K562 (cell line): ENCODE data around the gene UTP11. TPM values are rescaled to one million over a fixed set of nuclear protein-coding genes. Genes with fewer than 3 reads are reported as not detected.
A peak's percentile ranks its signal among the peaks of the same experiment; 100 is the strongest.

Source experiments
- BHLHE40 ChIP-seq: IDR thresholded peaks from 2 replicates; pipeline ENCODE4 v1.6.1; 2011; ENCODE audit warnings: low read length, improper control_type of control experiment
- CTBP1 ChIP-seq: fragments of 450-650 bp; IDR thresholded peaks from 2 replicates; pipeline ENCODE4 v1.6.1; 2016; ENCODE audit warnings: borderline replicate concordance
- EGR1 ChIP-seq: fragments of 450-650 bp; conservative IDR thresholded peaks from 2 replicates; pipeline ENCODE4 v1.6.1; 2017; ENCODE audit warnings: mild to moderate bottlenecking
- JUN ChIP-seq, 2 experiments: sonication (generic) in 1 of 2; formaldehyde crosslinking in 1 of 2; IDR thresholded peaks; 2 replicates each; pipeline versions ENCODE4 v1.6.1 to v1.8.0; 2012 to 2022; ENCODE audit warnings: borderline replicate concordance in 2 of 2, mild to moderate bottlenecking in 2 of 2, improper control_type of control experiment in 1 of 2, low read depth in 1 of 2, low read length in 1 of 2, missing genetic modification reagents in 1 of 2
- KDM5B ChIP-seq: fragments of 200-600 bp; sonication (generic); IDR thresholded peaks from 2 replicates; pipeline ENCODE4 v1.6.1; 2012; ENCODE audit warnings: low read depth, mild to moderate bottlenecking, moderate library complexity, low read length, control low read depth, inconsistent platforms; ENCODE audit not compliant: insufficient replicate concordance
- MAFG ChIP-seq: fragments of 450-650 bp; conservative IDR thresholded peaks from 2 replicates; pipeline ENCODE4 v1.6.1; 2016; ENCODE audit warnings: missing genetic modification characterization, missing compliant biosample characterization
- RBM17 ChIP-seq: fragments of 200-400 bp; formaldehyde crosslinking; IDR thresholded peaks from 2 replicates; pipeline ENCODE4 v1.6.1; 2017; ENCODE audit warnings: low read depth, mild to moderate bottlenecking, low read length, borderline replicate concordance
- SRF ChIP-seq, 2 experiments: fragments of 250-450, 450-650 bp in 1 of 2; sonication (Bioruptor Pico) in 1 of 2; sonication (generic) in 1 of 2; formaldehyde crosslinking; IDR thresholded peaks; 2 replicates each; pipeline versions ENCODE4 v1.5.0 to v1.5.1; 2020 to 2022; ENCODE audit warnings: mild to moderate bottlenecking in 1 of 2, missing genetic modification reagents in 1 of 2
- SRSF7 ChIP-seq: fragments of 200-400 bp; formaldehyde crosslinking; optimal IDR thresholded peaks from 2 replicates; pipeline ENCODE3; 2017; ENCODE audit warnings: mild to moderate bottlenecking, low read depth, low read length
- YY1 ChIP-seq, 3 experiments: IDR thresholded peaks; 2 replicates each; pipeline ENCODE4 v1.6.1; 2011; ENCODE audit warnings: low read length in 2 of 3, mild to moderate bottlenecking in 2 of 3, moderate library complexity in 2 of 3, borderline replicate concordance in 1 of 3, control low read depth in 1 of 3, low read depth in 1 of 3; ENCODE audit not compliant: insufficient read depth in 3 of 3, insufficient replicate concordance in 2 of 3, control insufficient read depth in 1 of 3, insufficient read length in 1 of 3; ENCODE audit errors: extremely low read depth in 1 of 3
- ZBTB11 ChIP-seq, 3 experiments: fragments of 200-800 bp in 1 of 3; fragments of 250-450 bp in 1 of 3; fragments of 450-650 bp in 1 of 3; sonication (Bioruptor Pico) in 1 of 3; sonication (Bioruptor generic) in 1 of 3; formaldehyde crosslinking in 1 of 3; IDR thresholded peaks; 2 replicates each; pipeline versions ENCODE4 v1.6.1 to v1.8.0; 2016 to 2022; ENCODE audit warnings: mild to moderate bottlenecking in 2 of 3, missing genetic modification characterization in 2 of 3, missing compliant biosample characterization in 1 of 3, moderate library complexity in 1 of 3
- ZNF263 ChIP-seq: sonication (generic); formaldehyde crosslinking; IDR thresholded peaks from 2 replicates; pipeline ENCODE4 v1.8.0; 2022; ENCODE audit warnings: mild to moderate bottlenecking, missing genetic modification reagents, borderline replicate concordance
- polyA plus RNA-seq, 8 experiments: library from polyadenylated mRNA; depleted of rRNA in 4 of 8; stranded (reverse) in 5 of 8; unstranded in 3 of 8; fragments of >200 nt; fragmentation: Nextera tagmentation in 2 of 8; fragmentation: Illumina TruSeq in 1 of 8; extraction: Ambion mirVana in 2 of 8; extraction: Trizol in 1 of 8; gene quantifications; 2 replicates each; pipeline versions ENCODE4 v1.2.1 to v1.2.3, GENCODE V29; 2011 to 2014; ENCODE audit warnings: inconsistent platforms in 1 of 8, missing spikeins in 1 of 8
- total RNA-seq, 7 experiments: library from RNA; depleted of rRNA in 6 of 7; stranded (reverse); fragments of >200 nt in 6 of 7; fragmentation: Illumina TruSeq in 2 of 7; extraction: Trizol in 2 of 7; gene quantifications; 2 replicates each; pipeline versions ENCODE4 v1.2.1 to v1.2.3, GENCODE V29; 2011 to 2021; ENCODE audit warnings: low replicate concordance in 1 of 7
- TF ChIP-seq, protein P1 (sequence below): sonication (generic); formaldehyde crosslinking; IDR thresholded peaks from 2 replicates; pipeline ENCODE4 v1.8.0; 2022; ENCODE audit warnings: missing genetic modification reagents, mild to moderate bottlenecking, moderate library complexity, borderline replicate concordance
- TF ChIP-seq, protein P2 (sequence below), 3 experiments: IDR thresholded peaks in 2 of 3; conservative IDR thresholded peaks in 1 of 3; 2 replicates each; pipeline ENCODE4 v1.5.1; 2011 to 2012; ENCODE audit warnings: low read length in 3 of 3, mild to moderate bottlenecking in 3 of 3, control low read depth in 2 of 3, improper control_type of control experiment in 1 of 3, inconsistent platforms in 1 of 3, low read depth in 1 of 3, mixed read lengths in 1 of 3, moderate library complexity in 1 of 3; ENCODE audit not compliant: insufficient read depth in 2 of 3
- TF ChIP-seq, protein P3 (sequence below), 2 experiments: fragments of 450-650 bp in 1 of 2; sonication (generic) in 1 of 2; formaldehyde crosslinking in 1 of 2; IDR thresholded peaks in 1 of 2; conservative IDR thresholded peaks in 1 of 2; 2 replicates each; pipeline versions ENCODE4 v1.6.1 to v1.8.1; 2016 to 2023; ENCODE audit warnings: mild to moderate bottlenecking in 2 of 2, moderate library complexity in 2 of 2, inconsistent platforms in 1 of 2, missing genetic modification reagents in 1 of 2

UTP11 gene
- total and polyA plus RNA-seq, 9 of the 15 experiments (the other 6 are each of a cell fraction or from before 2014, with no cell fraction given) = 91.1 to 378 (median 221) TPM

DNA sequence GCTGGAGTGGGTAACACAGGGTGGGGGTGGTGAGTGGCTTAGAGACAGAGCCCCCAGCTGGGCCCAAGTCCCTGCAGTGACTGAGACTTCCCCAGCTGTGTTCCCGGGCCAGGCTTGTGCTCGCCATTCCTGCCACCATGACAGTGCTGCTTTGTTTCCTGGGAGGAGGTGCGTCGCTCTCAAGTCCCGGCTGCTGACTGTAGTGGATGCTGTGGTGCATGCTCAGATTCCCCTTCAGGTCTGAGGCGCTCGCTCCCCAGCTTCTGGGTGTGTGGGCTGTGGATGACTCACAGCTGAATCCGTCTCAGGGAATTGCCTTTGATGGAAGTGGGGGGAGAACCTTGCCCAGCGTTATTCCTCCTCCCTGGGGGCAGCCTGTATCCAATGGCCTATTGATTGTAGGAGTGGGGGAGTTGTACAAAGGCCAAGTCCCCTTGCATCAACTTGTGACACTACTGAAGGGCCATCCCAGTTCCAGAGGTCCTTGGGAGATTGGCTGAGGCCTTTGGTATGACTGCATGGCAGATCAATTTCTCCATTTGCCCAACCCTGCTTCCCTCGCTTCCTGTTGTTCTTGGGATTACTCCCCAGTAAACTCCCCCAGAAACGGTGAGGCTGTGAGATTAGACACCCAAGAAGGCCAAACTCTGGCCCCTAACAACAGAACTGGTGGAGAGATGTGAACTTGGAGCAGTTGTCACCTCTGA lies 51.8 kb downstream of the UTP11 start (continued):
- TF ChIP-seq ZBTB11 (CRISPR knock-in tag; IDR thresholded peaks at IDR 0.05) (peak in 1 of 3 experiments; percentile 66; a peak in 1 of 6 replicates), EGR1 (peak; percentile 70), RBM17 (no peak), ZNF263 (CRISPR knock-in tag) (0 out of 2 replicates have a peak, but pooled peaks have one; percentile 26), MAFG (tag) (peak; percentile 39), SRF (CRISPR knock-in tag; IDR thresholded peaks at IDR 0.05) (peak in 1 of 2 experiments; percentile 46; a peak in 1 of 4 replicates), YY1 (IDR thresholded peaks at IDR 0.05; ENCODE audit: borderline replicate concordance in 1 of 3, control insufficient read depth in 1 of 3, extremely low read depth in 1 of 3, insufficient read depth in 3 of 3, insufficient read length in 1 of 3, insufficient replicate concordance in 2 of 3, low read depth in 1 of 3, low read length in 2 of 3) (peak in 2 of 3 experiments; percentile 44 to 73), BHLHE40 (0 out of 2 replicates have a peak, but pooled peaks have one; percentile 2), SRSF7 (no peak), KDM5B (peak; percentile 44), CTBP1 (peak; percentile 47), JUN (IDR thresholded peaks at IDR 0.05; ENCODE audit: borderline replicate concordance, low read depth, low read length) (0 out of 2 replicates have a peak, but pooled peaks have one; percentile 45), JUN (CRISPR knock-in tag; IDR thresholded peaks at IDR 0.05; ENCODE audit: borderline replicate concordance) (no peak)
- TF ChIP-seq, protein P1, sequence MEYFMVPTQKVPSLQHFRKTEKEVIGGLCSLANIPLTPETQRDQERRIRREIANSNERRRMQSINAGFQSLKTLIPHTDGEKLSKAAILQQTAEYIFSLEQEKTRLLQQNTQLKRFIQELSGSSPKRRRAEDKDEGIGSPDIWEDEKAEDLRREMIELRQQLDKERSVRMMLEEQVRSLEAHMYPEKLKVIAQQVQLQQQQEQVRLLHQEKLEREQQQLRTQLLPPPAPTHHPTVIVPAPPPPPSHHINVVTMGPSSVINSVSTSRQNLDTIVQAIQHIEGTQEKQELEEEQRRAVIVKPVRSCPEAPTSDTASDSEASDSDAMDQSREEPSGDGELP = peak; percentile 49; the same call in 1 of the 2 replicates
- TF ChIP-seq, protein P2, sequence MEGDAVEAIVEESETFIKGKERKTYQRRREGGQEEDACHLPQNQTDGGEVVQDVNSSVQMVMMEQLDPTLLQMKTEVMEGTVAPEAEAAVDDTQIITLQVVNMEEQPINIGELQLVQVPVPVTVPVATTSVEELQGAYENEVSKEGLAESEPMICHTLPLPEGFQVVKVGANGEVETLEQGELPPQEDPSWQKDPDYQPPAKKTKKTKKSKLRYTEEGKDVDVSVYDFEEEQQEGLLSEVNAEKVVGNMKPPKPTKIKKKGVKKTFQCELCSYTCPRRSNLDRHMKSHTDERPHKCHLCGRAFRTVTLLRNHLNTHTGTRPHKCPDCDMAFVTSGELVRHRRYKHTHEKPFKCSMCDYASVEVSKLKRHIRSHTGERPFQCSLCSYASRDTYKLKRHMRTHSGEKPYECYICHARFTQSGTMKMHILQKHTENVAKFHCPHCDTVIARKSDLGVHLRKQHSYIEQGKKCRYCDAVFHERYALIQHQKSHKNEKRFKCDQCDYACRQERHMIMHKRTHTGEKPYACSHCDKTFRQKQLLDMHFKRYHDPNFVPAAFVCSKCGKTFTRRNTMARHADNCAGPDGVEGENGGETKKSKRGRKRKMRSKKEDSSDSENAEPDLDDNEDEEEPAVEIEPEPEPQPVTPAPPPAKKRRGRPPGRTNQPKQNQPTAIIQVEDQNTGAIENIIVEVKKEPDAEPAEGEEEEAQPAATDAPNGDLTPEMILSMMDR (IDR thresholded peaks at IDR 0.05 in 2 of 3, conservative IDR thresholded peaks at IDR 0.05 in 1 of 3; ENCODE audit: insufficient read depth in 2 of 3, low read depth in 1 of 3, low read length in 3 of 3) = peak in 2 of 3 experiments; percentile 10 to 24; a peak in 1 of 6 replicates
- TF ChIP-seq, protein P3, sequence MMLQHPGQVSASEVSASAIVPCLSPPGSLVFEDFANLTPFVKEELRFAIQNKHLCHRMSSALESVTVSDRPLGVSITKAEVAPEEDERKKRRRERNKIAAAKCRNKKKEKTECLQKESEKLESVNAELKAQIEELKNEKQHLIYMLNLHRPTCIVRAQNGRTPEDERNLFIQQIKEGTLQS (IDR thresholded peaks at IDR 0.05) = peak; percentile 75
- TF ChIP-seq, protein P3 (CRISPR knock-in tag; conservative IDR thresholded peaks at IDR 0.05) = no peak
